ENCODE measurements around the gene CTRB1.

The CTRB1 gene

GRCh38 chr16:75225678-75226515, 7.1 kb downstream of the CTRB1 start:
- no peak overlapping the region for H3K27ac ChIP-seq
- TF ChIP-seq ZFX (IDR thresholded peaks at IDR 0.05; ENCODE audit: borderline replicate concordance): no peak
- TF ChIP-seq CTCF (IDR thresholded peaks at IDR 0.05): no peak

GRCh38 chr16:75226550-75227360, 8.0 kb downstream of the CTRB1 start:
- H3K27ac ChIP-seq: no peak overlapping the region; the same call in 1 of the 2 replicates
- TF ChIP-seq ZFX (IDR thresholded peaks at IDR 0.05; ENCODE audit: borderline replicate concordance) (no peak), CTCF (IDR thresholded peaks at IDR 0.05) (no peak)

GRCh38 chr16:75227361-75228142, 8.8 kb downstream of the CTRB1 start:
- TF ChIP-seq CTCF (IDR thresholded peaks at IDR 0.05) (no peak), ZFX (IDR thresholded peaks at IDR 0.05; ENCODE audit: borderline replicate concordance) (no peak)
- H3K27ac ChIP-seq: no peak overlapping the region; the same call in 1 of the 2 replicates

GRCh38 chr16:75228143-75228976, 9.6 kb downstream of the CTRB1 start:
- no peak overlapping the region; the same call in 1 of the 2 replicates for H3K27ac ChIP-seq

GRCh38 chr16:75229172-75230031, 10.6 kb downstream of the CTRB1 start:
- no peak overlapping the region for H3K27ac ChIP-seq
- TF ChIP-seq CTCF (IDR thresholded peaks at IDR 0.05) (no peak), ZFX (IDR thresholded peaks at IDR 0.05; ENCODE audit: borderline replicate concordance) (no peak)

More at GRCh38 chr16:75228143-75228976, 9.6 kb downstream of the CTRB1 start:
- TF ChIP-seq CTCF (IDR thresholded peaks at IDR 0.05): no peak
- no peak for TF ChIP-seq ZFX (IDR thresholded peaks at IDR 0.05; ENCODE audit: borderline replicate concordance)
